ENCODE measurements around the gene SLC25A15.
"Not testable (repeated sequence)": the region's sequence is repeated elsewhere in the genome, so short reads cannot be mapped to it uniquely, and the experiment has no call there.

Gene SLC25A15

GRCh38 chr13:40788540-40789274 lies 704 bp upstream of the SLC25A15 start:
- POLR2A ChIA-PET = interaction anchor here (0.9 to 1.7 kb wide), 3 partner anchors 9 to 133 kb away, joined by 3 to 7 read pairs (median 3); no protein-coding TSS in a partner anchor
- H3K4me3 ChIP-seq (ENCODE audit: low read depth, low read length) = peak overlapping the region; percentile 56
- H3K4me1 ChIP-seq (ENCODE audit: control insufficient read depth, insufficient read depth, low read length); H3K36me3 ChIP-seq (ENCODE audit: control insufficient read depth in 2 of 2, insufficient read depth in 1 of 2, low read length in 2 of 2); H3K9me3 ChIP-seq (ENCODE audit: control insufficient read depth, insufficient read depth, low read depth, low read length): not testable (repeated sequence)
- TF ChIP-seq ZNF335 (tag by site-specific recombination; conservative IDR thresholded peaks at IDR 0.05) = peak; percentile 43; the same call in 1 of the 2 replicates
- peak; percentile 53; the same call in 1 of the 2 replicates for TF ChIP-seq PATZ1 (tag by site-specific recombination; IDR thresholded peaks at IDR 0.05)
- 0 out of 2 replicates have a peak, but pooled peaks have one; percentile 11 for TF ChIP-seq ZBTB21 (tag by site-specific recombination; IDR thresholded peaks at IDR 0.05)
- TF ChIP-seq ZNF2 (tag by site-specific recombination; IDR thresholded peaks at IDR 0.05) = peak; percentile 31; the same call in 1 of the 2 replicates
- TF ChIP-seq ZSCAN5A (tag by site-specific recombination; IDR thresholded peaks at IDR 0.05) = 0 out of 2 replicates have a peak, but pooled peaks have one; percentile 57
- TF ChIP-seq SCRT2 (tag by site-specific recombination; IDR thresholded peaks at IDR 0.05) = 0 out of 2 replicates have a peak, but pooled peaks have one; percentile 9
- 0 out of 2 replicates have a peak, but pooled peaks have one; percentile 5 for TF ChIP-seq GLIS1 (tag by site-specific recombination; IDR thresholded peaks at IDR 0.05)
- TF ChIP-seq ZNF202 (tag by site-specific recombination; IDR thresholded peaks at IDR 0.05; ENCODE audit: borderline replicate concordance) = 0 out of 2 replicates have a peak, but pooled peaks have one; percentile 7
- TF ChIP-seq ZFP69B (tag by site-specific recombination; IDR thresholded peaks at IDR 0.05) = peak; percentile 17; the same call in 1 of the 2 replicates
- peak; percentile 28; the same call in 1 of the 2 replicates for TF ChIP-seq SP2 (tag by site-specific recombination; IDR thresholded peaks at IDR 0.05)
- peak; percentile 52 for TF ChIP-seq ZSCAN4 (tag by site-specific recombination; IDR thresholded peaks at IDR 0.05)
- TF ChIP-seq GLIS2 (tag by site-specific recombination; IDR thresholded peaks at IDR 0.05) = 0 out of 2 replicates have a peak, but pooled peaks have one; percentile 14
- 0 out of 2 replicates have a peak, but pooled peaks have one; percentile 15 for TF ChIP-seq ZBTB17 (tag by site-specific recombination; IDR thresholded peaks at IDR 0.05)
- TF ChIP-seq ZBTB7A (tag by site-specific recombination; IDR thresholded peaks at IDR 0.05; ENCODE audit: low read depth) = 0 out of 2 replicates have a peak, but pooled peaks have one; percentile 45
- peak; percentile 22; the same call in 1 of the 2 replicates for TF ChIP-seq ZNF501 (tag by site-specific recombination; IDR thresholded peaks at IDR 0.05)
- CTCF ChIA-PET = interaction anchor here (1.3 to 1.7 kb wide), 2 partner anchors 11 to 26 kb away, joined by 4 to 5 read pairs; no protein-coding TSS in a partner anchor
- peak overlapping the region; percentile 86 for H3K27ac ChIP-seq (ENCODE audit: extremely low read depth, low read depth, low read length)

GRCh38 chr13:40790154-40790616 lies 774 bp downstream of the SLC25A15 start:
- peak overlapping the region; percentile 56 for H3K4me3 ChIP-seq (ENCODE audit: low read depth, low read length)
- peaks cover 0 to 9% of the 10 kb centered on the region in 2 experiments; a peak in 1 of 3 replicates for H3K36me3 ChIP-seq (ENCODE audit: control insufficient read depth in 2 of 2, insufficient read depth in 1 of 2, low read length in 2 of 2)
- H3K9me3 ChIP-seq (ENCODE audit: control insufficient read depth, insufficient read depth, low read depth, low read length) = no peaks in the 10 kb centered on the region
- CTCF ChIA-PET = interaction anchor here (0.5 to 0.6 kb wide), 3 partner anchors 86 to 271 kb away, joined by 3 to 4 read pairs (median 3); no protein-coding TSS in a partner anchor
- no peaks in the 10 kb centered on the region for H3K4me1 ChIP-seq (ENCODE audit: control insufficient read depth, insufficient read depth, low read length)
- TF ChIP-seq ZFP37 (tag by site-specific recombination; IDR thresholded peaks at IDR 0.05) (0 out of 2 replicates have a peak, but pooled peaks have one; percentile 9), ZNF600 (tag by site-specific recombination; IDR thresholded peaks at IDR 0.05) (no peak), IKZF3 (tag by site-specific recombination; IDR thresholded peaks at IDR 0.05) (peak; percentile 67; the same call in 1 of the 2 replicates), ZNF155 (tag by site-specific recombination; IDR thresholded peaks at IDR 0.05) (no peak), PRDM6 (tag by site-specific recombination; IDR thresholded peaks at IDR 0.05) (no peak), SP7 (tag by site-specific recombination; IDR thresholded peaks at IDR 0.05) (peak; percentile 12; the same call in 1 of the 2 replicates), ZNF335 (tag by site-specific recombination; conservative IDR thresholded peaks at IDR 0.05) (peak; percentile 33; the same call in 1 of the 2 replicates)
- peak overlapping the region; percentile 86 for H3K27ac ChIP-seq (ENCODE audit: extremely low read depth, low read depth, low read length)
- POLR2A ChIA-PET = interaction anchor here (1.2 to 1.7 kb wide), 3 partner anchors 10 to 271 kb away, joined by 3 to 7 read pairs (median 5); partner anchors contain the start of gene WBP4
